ENCODE measurements around the gene U2AF1L4.

The U2AF1L4 gene

DNA sequence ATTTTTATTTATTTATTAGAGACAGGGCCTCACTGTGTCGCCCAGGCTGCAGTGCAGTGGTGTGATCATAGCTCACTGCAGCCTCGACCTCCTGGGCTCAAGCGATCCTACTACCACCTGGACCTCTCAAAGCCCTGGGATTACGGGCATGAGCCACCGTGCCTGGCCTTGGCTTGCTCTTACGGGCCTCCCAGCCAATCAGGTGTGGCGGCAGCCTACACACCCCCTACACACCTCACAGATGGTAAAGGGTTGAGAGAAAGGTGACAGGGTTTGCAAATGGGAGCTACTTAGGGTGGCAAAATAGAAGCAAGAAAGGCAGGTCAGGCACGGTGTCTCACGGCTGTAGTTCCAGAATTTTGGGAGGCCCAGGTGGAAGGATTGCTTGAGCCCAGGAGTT is 41.9 kb downstream of the U2AF1L4 start:
- no peak for DNase-seq

DNA sequence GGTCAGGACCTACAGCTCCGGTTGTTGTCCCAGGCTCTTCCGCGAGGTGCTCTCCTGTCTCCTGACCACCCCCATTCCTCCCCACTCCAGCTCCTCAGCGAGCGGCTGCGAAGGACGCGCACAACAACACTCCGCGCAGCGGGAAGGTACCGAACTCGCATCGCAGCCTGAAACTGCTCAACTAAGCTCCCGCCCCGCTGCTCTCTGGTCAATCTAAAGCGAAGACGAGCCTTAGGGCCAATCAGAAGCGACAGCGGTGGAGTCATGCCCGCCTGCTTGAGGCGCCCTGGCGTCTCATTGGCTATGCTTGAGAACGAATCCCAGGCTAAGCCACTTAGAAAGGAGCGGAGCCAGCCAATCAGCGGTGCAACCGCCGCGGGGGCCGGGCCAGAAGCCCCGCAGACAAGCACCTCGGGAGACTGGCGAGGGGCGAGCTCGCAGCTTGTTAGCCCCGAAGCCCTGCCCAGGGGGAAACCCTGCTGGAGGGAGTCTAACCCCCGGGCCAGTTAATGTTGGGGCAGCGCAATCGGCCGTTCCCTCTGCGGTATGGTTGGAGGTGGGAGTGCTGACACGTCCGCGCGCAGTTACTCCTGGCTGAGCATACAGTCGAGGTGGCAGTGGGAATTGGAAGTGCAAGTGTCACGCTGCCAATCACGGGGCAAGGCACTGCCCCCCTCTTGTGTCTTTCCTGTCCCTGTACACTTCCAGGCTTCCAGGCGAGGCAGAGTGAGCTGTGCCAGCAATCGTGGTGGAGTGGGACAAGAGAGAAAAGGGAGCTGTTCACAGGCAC is 42.8 kb downstream of the U2AF1L4 start:
- DNase-seq = peak; percentile 98

DNA sequence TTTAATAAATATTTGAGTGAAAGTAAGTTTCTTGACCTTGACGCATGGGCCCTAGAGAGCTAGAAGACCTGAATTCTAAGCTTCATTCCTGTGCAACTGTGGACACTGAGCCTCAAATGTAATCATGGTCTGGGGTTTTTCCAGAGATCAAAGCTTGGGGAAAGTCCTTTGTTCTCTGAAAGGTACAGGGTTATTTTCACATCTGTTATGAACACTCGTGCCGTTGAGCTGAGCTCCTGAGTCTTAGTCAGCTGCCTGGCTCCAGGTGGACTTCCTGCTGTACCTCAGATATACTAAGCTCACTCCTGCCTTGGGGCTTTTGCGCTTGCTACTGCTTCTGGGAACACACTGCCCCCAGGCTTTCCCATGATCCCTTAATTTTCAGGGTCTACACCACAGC is 48.4 kb downstream of the U2AF1L4 start:
- DNase-seq = no peak

DNA sequence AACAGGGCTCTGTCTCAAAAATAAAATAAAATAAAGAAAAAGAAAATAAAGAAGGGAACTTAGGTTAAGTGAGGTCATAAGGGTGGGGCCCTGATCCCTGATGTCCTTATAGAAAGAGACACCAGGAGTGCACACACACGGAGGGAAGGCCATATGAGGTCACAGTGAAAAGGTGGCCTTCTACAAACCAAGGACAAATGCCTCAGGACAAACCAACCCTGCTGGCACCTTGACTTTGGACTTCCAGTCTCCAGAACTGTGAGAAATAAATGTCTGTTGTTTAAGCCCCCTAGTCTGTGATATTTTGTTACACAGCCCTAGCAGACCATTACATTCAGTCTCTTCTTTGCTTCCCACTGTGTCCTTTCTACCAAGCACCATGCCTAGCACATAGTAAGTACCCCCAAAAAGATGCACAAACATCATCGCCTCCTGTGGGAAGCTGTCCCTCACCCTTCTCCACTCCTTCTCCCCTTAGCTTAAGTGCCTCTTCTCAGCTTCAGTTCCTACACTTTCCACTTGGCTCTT is 49.3 kb downstream of the U2AF1L4 start:
- DNase-seq = no peak

DNA sequence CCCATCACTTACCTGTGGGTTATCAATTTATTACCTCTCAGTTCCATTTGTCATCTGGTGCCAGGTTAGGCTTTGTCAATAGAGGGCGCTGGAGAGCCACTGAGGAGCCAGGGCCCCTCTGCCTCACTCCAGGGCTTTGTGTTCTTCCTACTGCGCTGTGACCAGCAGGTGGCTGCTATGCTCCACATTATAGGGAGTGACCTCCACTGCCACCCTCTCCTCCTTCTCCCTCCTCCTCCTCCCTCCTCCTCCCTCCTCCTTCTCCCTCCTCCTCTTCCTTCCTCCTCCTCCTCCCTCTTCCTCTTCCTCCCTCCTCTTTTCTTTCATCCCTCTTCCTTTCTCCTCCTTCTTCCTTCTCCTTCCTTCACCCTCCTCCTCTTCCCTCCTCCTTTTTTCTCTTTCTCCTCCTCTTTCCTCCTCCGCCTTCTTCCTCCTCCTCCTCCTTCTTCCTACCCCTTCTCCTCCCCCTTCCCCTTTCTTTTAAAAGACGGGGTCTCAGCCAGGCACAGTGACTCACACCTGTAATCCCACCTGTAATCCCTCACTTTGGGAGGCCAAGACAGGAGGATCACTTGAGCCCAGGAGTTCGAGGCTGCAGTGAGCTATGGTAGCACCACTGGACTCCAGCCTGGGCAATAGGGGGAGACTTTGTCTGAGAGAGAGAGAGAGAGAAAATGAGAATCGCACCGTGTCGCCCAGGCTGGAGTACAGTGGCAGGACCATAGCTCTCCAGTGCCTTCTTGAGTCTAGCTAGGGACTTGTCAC is 51.2 kb downstream of the U2AF1L4 start:
- peak; percentile 86 for DNase-seq

DNA sequence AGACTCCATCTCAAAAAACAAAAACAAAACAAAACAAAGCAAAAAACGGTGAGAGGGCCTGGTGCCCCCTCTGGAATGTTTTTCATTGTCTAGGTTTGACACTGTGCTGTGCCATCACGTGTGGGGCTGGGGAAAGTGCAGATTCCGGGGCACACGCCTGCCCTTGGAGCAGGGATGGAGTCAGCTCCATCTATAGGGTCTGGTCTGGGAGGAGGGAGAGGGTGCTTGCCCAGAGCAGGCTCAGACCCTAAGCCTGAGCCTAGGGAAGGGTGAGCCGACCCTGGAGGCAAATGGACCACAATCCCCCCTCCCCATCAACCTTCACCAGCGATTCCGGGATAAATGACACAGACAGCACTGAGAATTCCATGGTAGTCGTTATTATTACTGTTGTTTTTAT is 51.8 kb downstream of the U2AF1L4 start:
- DNase-seq = no peak

Data from NCI-H1105 (cell line).